ENCODE measurements around the gene MAP2K4.
"Not testable (repeated sequence)": the region's sequence is repeated elsewhere in the genome, so short reads cannot be mapped to it uniquely, and the experiment has no call there.

The MAP2K4 gene

GRCh38 chr17:12136243-12136642 lies 115.6 kb downstream of the MAP2K4 start:
- DNase-seq (ENCODE audit: extremely low read depth in 1 of 2, low read depth in 1 of 2) = no peak

- no peak for DNase-seq (ENCODE audit: extremely low read depth in 1 of 2, low read depth in 1 of 2)
These were observed 116.0 kb downstream of the MAP2K4 start for GRCh38 chr17:12136646-12137045.

- no peak for DNase-seq (ENCODE audit: extremely low read depth in 1 of 2, low read depth in 1 of 2)
These were observed 117.2 kb downstream of the MAP2K4 start for GRCh38 chr17:12137859-12138258.

DNA sequence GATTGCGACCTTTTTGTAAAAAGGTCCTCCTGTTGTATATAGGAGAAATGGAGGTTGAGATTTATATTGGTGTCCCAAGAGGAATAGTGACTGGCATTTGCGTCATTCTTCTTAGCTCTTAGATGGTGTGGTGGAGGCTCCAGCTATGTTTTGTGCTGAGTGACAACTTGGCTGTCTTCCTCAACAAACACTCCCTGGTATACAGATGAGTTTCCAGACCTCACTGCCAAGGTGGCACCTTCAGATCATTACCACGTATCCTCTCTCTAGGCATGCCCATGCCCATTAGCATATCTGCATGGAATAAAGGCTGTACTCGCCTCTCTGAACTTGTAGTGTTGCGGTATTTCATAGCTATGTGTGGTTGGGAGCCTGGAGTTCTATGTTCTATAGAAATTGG lies 120.0 kb downstream of the MAP2K4 start:
- DNase-seq (ENCODE audit: extremely low read depth in 1 of 2, low read depth in 1 of 2) = no peak

- DNase-seq (ENCODE audit: extremely low read depth in 1 of 2, low read depth in 1 of 2) = not testable (repeated sequence)
These were observed 141.5 kb downstream of the MAP2K4 start for GRCh38 chr17:12162187-12162586.

DNA sequence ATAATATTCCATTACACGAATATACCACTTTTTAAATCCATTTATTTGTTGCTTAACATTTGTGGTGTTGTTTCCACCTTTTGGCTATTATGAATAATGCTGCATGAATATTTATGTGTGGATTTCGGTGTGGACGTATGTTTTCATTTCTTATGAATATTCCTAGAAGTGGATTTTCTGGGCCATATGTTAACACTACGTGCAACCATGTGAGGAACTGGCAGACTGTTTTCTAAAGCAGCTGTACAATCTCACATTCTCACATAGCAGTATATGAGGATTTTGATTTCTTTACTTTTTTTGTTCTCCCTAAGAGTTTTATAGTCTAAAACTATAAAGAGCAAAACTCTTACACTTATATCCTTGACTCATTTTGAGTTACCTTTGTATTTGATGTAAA lies 143.4 kb downstream of the MAP2K4 start:
- DNase-seq (ENCODE audit: extremely low read depth in 1 of 2, low read depth in 1 of 2) = no peak

- DNase-seq (ENCODE audit: extremely low read depth in 1 of 2, low read depth in 1 of 2) = no peak
These were observed 158.1 kb downstream of the MAP2K4 start for GRCh38 chr17:12178644-12179330.

- DNase-seq (ENCODE audit: extremely low read depth in 1 of 2, low read depth in 1 of 2) = no peak
These were observed 160.1 kb downstream of the MAP2K4 start for GRCh38 chr17:12180644-12181261.

- DNase-seq (ENCODE audit: extremely low read depth in 1 of 2, low read depth in 1 of 2) = no peak
These were observed 167.0 kb downstream of the MAP2K4 start for GRCh38 chr17:12187658-12188057.

DNA sequence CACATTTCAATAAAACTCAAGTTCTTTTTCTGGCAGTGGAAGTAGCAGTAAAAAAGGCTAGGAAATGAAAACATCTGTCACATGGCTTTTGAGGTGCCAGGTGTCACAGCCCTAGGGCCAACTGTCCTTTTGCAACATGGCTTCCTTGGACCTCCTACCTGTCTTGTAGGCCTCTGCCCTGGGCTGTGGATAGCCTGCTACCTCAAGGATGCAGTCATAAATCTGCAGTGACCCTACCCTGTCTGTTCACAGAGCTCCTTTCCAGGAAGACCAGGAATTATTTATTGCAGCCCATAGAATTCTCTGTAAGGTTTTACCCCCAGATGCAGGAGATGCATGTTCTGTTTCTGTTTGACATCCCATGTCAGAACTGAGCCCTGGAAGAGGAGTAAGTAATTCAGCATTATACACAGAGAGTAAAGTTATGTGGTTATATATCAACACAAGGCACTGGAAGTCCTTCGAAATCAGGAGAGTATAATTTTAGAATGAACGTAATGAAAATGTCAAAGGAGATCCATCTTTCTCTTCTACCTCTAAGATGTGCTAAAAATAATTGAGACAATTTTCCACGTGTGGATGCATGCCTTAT lies 172.6 kb downstream of the MAP2K4 start:
- DNase-seq (ENCODE audit: extremely low read depth in 1 of 2, low read depth in 1 of 2) = no peak
